H1 (cell line): ENCODE results near the gene MDK. TPM values are rescaled to one million over a fixed set of nuclear protein-coding genes. Genes with fewer than 3 reads are reported as not detected.

Experiments used
- CTCF ChIA-PET: fragments of 300-600 bp; sonication (Branson Sonifier 250); formaldehyde crosslinking; loops from one replicate; lab custom pipeline; 2021; ENCODE audit not compliant: partially characterized antibody; lab: Charles Lee
- POLR2A ChIA-PET: fragments of 300-600 bp; sonication (Branson Sonifier 250); formaldehyde crosslinking; loops from one replicate; lab custom pipeline; 2021; ENCODE audit warnings: inconsistent platforms; ENCODE audit not compliant: partially characterized antibody; lab: Charles Lee
- DNase-seq, 2 experiments: peaks; one replicate each; pipeline versions ENCODE4 v3.0.0 to v3.0.0-alpha.2; 2010 to 2022; ENCODE audit warnings: low spot score in 2 of 2, low read depth in 1 of 2, mixed read lengths in 1 of 2
- FAIRE-seq: peaks from 2 replicates; lab custom pipeline; 2011; peaks lifted over from hg19 to GRCh38; lab: Jason Lieb, UNC
- H2AFZ ChIP-seq: 2 replicates; pipeline ENCODE4 v1.8.1; 2012; ENCODE audit warnings: low read length, inconsistent platforms
- H2AK5ac ChIP-seq: 2 replicates; pipeline ENCODE4 v1.6.1; 2013; ENCODE audit warnings: low read depth, low read length
- H2BK120ac ChIP-seq: replicated peaks from 2 replicates; pipeline ENCODE3; 2013; ENCODE audit warnings: low read depth, low read length, inconsistent platforms
- H2BK12ac ChIP-seq: 2 replicates; pipeline ENCODE4 v1.6.1; 2013; ENCODE audit warnings: low read depth, low read length
- H2BK15ac ChIP-seq: 2 replicates; pipeline ENCODE4 v1.6.1; 2013; ENCODE audit warnings: low read length
- H2BK20ac ChIP-seq: 2 replicates; pipeline ENCODE4 v1.6.1; 2013; ENCODE audit warnings: low read length
- H2BK5ac ChIP-seq: 2 replicates; pipeline ENCODE4 v1.6.1; 2013; ENCODE audit warnings: low read depth, low read length
- H3K14ac ChIP-seq: 2 replicates; pipeline ENCODE4 v1.6.1; 2013; ENCODE audit warnings: inconsistent platforms; ENCODE audit not compliant: insufficient read length
- H3K18ac ChIP-seq: 2 replicates; pipeline ENCODE4 v1.6.1; 2013; ENCODE audit warnings: low read length; ENCODE audit errors: extremely low read depth
- H3K23ac ChIP-seq: 2 replicates; pipeline ENCODE4 v1.6.1; 2013; ENCODE audit warnings: inconsistent platforms; ENCODE audit not compliant: insufficient read length
- H3K23me2 ChIP-seq: 2 replicates; pipeline ENCODE4 v1.6.1; 2013; ENCODE audit warnings: low read depth, low read length
- H3K27ac ChIP-seq: 2 replicates; pipeline ENCODE4 v1.6.1; 2011; ENCODE audit warnings: low read depth, low read length, inconsistent platforms
- H3K27me3 ChIP-seq, 4 experiments: replicated peaks in 1 of 4; 1 replicate in 1 of 4; 2 replicates in 3 of 4; pipeline versions ENCODE4 v1.6.1 to v1.8.1; 2011 to 2013; ENCODE audit warnings: low read length in 3 of 4, mild to moderate bottlenecking in 3 of 4, inconsistent platforms in 2 of 4, mixed read lengths in 2 of 4, moderate library complexity in 1 of 4; ENCODE audit not compliant: control insufficient read depth in 3 of 4, insufficient read depth in 3 of 4; ENCODE audit errors: extremely low read depth in 1 of 4
- H3K36me3 ChIP-seq, 4 experiments: 2 replicates each; pipeline versions ENCODE4 v1.6.1 to v1.8.1; 2011 to 2013; ENCODE audit warnings: mild to moderate bottlenecking in 4 of 4, low read length in 3 of 4, moderate library complexity in 2 of 4, control low read depth in 1 of 4, inconsistent platforms in 1 of 4; ENCODE audit not compliant: insufficient read depth in 4 of 4, control insufficient read depth in 2 of 4
- H3K4ac ChIP-seq: replicated peaks from 2 replicates; pipeline ENCODE3; 2013; ENCODE audit warnings: low read length, low read depth, mixed read lengths, inconsistent platforms; ENCODE audit not compliant: insufficient read length
- H3K4me1 ChIP-seq, 4 experiments: replicated peaks in 1 of 4; 1 replicate in 1 of 4; 2 replicates in 3 of 4; pipeline versions ENCODE4 v1.6.1 to v1.8.1; 2011 to 2013; ENCODE audit warnings: low read length in 3 of 4, inconsistent platforms in 2 of 4, mixed read lengths in 1 of 4; ENCODE audit not compliant: insufficient read depth in 4 of 4, control insufficient read depth in 3 of 4
- H3K4me2 ChIP-seq, 2 experiments: 2 replicates each; pipeline versions ENCODE4 v1.6.1 to v1.8.1; 2011 to 2013; ENCODE audit warnings: low read depth in 2 of 2, low read length in 2 of 2, control low read depth in 1 of 2, inconsistent platforms in 1 of 2, mild to moderate bottlenecking in 1 of 2; ENCODE audit not compliant: insufficient read depth in 1 of 2
- H3K4me3 ChIP-seq, 4 experiments: fragments of 200-600, 300-600 bp in 1 of 4; sonication (generic), shearing (Covaris generic), sonication (Bioruptor Twin) in 1 of 4; 2 replicates each; pipeline versions ENCODE4 v1.5.1 to v1.8.1; 2011 to 2016; ENCODE audit warnings: low read length in 4 of 4, low read depth in 3 of 4, control low read depth in 2 of 4, inconsistent platforms in 2 of 4, mild to moderate bottlenecking in 2 of 4, mixed read lengths in 1 of 4, moderate library complexity in 1 of 4; ENCODE audit not compliant: insufficient read depth in 2 of 4; ENCODE audit errors: extremely low read depth in 1 of 4
- H3K56ac ChIP-seq: replicated peaks from 2 replicates; pipeline ENCODE3; 2013; ENCODE audit warnings: low read depth, mild to moderate bottlenecking, mixed read lengths, low read length, inconsistent platforms; ENCODE audit not compliant: insufficient read length
- H3K79me1 ChIP-seq: 2 replicates; pipeline ENCODE4 v1.6.1; 2013; ENCODE audit warnings: low read depth, low read length, control low read depth
- H3K79me2 ChIP-seq, 2 experiments: 2 replicates each; pipeline versions ENCODE4 v1.6.1 to v1.8.1; 2012 to 2013; ENCODE audit warnings: low read length in 2 of 2, mild to moderate bottlenecking in 2 of 2, inconsistent platforms in 1 of 2; ENCODE audit not compliant: insufficient read depth in 2 of 2, control insufficient read depth in 1 of 2
- H3K9ac ChIP-seq, 4 experiments: replicated peaks in 1 of 4; 1 replicate in 1 of 4; 2 replicates in 3 of 4; pipeline versions ENCODE4 v1.6.1 to v1.8.1; 2011 to 2013; ENCODE audit warnings: low read depth in 3 of 4, low read length in 3 of 4, control low read depth in 2 of 4, mild to moderate bottlenecking in 2 of 4, moderate library complexity in 2 of 4, inconsistent platforms in 1 of 4; ENCODE audit errors: extremely low read depth in 1 of 4
- H3K9me3 ChIP-seq, 2 experiments: 2 replicates each; pipeline versions ENCODE4 v1.6.1 to v1.8.1; 2012 to 2013; ENCODE audit warnings: mild to moderate bottlenecking in 2 of 2, moderate library complexity in 2 of 2, control low read depth in 1 of 2, inconsistent platforms in 1 of 2, low read depth in 1 of 2, low read length in 1 of 2, mixed read lengths in 1 of 2; ENCODE audit not compliant: insufficient read depth in 2 of 2
- H4K20me1 ChIP-seq, 2 experiments: replicated peaks in 1 of 2; 2 replicates each; pipeline versions ENCODE3 to v1.8.1; 2011 to 2013; ENCODE audit warnings: inconsistent platforms in 2 of 2, low read length in 2 of 2, mild to moderate bottlenecking in 1 of 2; ENCODE audit not compliant: insufficient read depth in 2 of 2, control insufficient read depth in 1 of 2
- H4K5ac ChIP-seq: 2 replicates; pipeline ENCODE4 v1.6.1; 2013; ENCODE audit warnings: low read length, low read depth, mixed read lengths, inconsistent platforms; ENCODE audit not compliant: insufficient read length
- H4K8ac ChIP-seq: 2 replicates; pipeline ENCODE4 v1.8.0; 2013; ENCODE audit warnings: mild to moderate bottlenecking, moderate library complexity, low read length, inconsistent platforms; ENCODE audit not compliant: insufficient read depth; ENCODE audit errors: extremely low read depth
- H4K91ac ChIP-seq: replicated peaks from 2 replicates; pipeline ENCODE3; 2013; ENCODE audit warnings: low read length, mixed read lengths, inconsistent platforms; ENCODE audit not compliant: insufficient read length
- EZH2 ChIP-seq: fragments of 200-600 bp; sonication (generic); IDR thresholded peaks from 2 replicates; pipeline ENCODE4 v1.7.1; 2012; ENCODE audit warnings: low read depth, mild to moderate bottlenecking, moderate library complexity, low read length, inconsistent platforms; ENCODE audit not compliant: severe bottlenecking
- HDAC2 ChIP-seq, 2 experiments: fragments of 300-600 bp in 1 of 2; sonication (generic) in 1 of 2; IDR thresholded peaks; 2 replicates each; pipeline ENCODE4 v1.6.1; 2011 to 2012; ENCODE audit warnings: low read depth in 2 of 2, low read length in 2 of 2, mild to moderate bottlenecking in 2 of 2, moderate library complexity in 2 of 2, borderline replicate concordance in 1 of 2, inconsistent platforms in 1 of 2
- HDAC6 ChIP-seq: IDR thresholded peaks from one replicate; pipeline ENCODE4 v1.7.1; 2012; ENCODE audit warnings: low read depth, mild to moderate bottlenecking, inconsistent platforms, low read length, moderate library complexity
- NANOG ChIP-seq: IDR thresholded peaks from 2 replicates; pipeline ENCODE4 v1.6.1; 2011; ENCODE audit warnings: low read length, low read depth, mild to moderate bottlenecking, inconsistent platforms; ENCODE audit not compliant: insufficient read depth, poor library complexity, severe bottlenecking
- NRF1 ChIP-seq: IDR thresholded peaks from 2 replicates; pipeline ENCODE4 v1.6.1; 2011; ENCODE audit warnings: mild to moderate bottlenecking, low read depth, low read length, improper control_type of control experiment
- WGBS, 2 experiments: shearing (Covaris generic) in 1 of 2; methylation state at CpG; one replicate each; pipeline versions ENCODE4 v1.1.6 to v1.1.7; 2013 to 2015; ENCODE audit warnings: low lambda C conversion rate in 2 of 2, mixed read lengths in 2 of 2, inconsistent platforms in 1 of 2, low coverage in 1 of 2, missing lambda C conversion rate in 1 of 2; ENCODE audit not compliant: insufficient replicate concordance in 2 of 2, insufficient coverage in 1 of 2, insufficient read length in 1 of 2; ENCODE audit errors: extremely low coverage in 1 of 2, missing lambda C conversion rate in 1 of 2; 5-methylcytosine and 5-hydroxymethylcytosine counted together
- polyA plus RNA-seq, 7 experiments: library from polyadenylated mRNA; depleted of rRNA in 3 of 7; stranded (reverse) in 5 of 7; unstranded in 2 of 7; fragments of >200 nt in 5 of 7; fragments of 200-250 nt in 2 of 7; gene quantifications; 1 replicate in 5 of 7; 2 replicates in 1 of 7; 4 replicates in 1 of 7; pipeline versions ENCODE4 v1.2.1 to v1.2.3, GENCODE V29; 2011 to 2013; ENCODE audit warnings: missing spikeins in 2 of 7, mixed read lengths in 2 of 7
- total RNA-seq: library from RNA; stranded (reverse); fragmentation: NEBNext Ultra II Directional; extraction: Animal tissue kit (Norgen Biotek cat#: 25700); gene quantifications from 2 replicates; pipeline ENCODE4 v1.2.1, GENCODE V29; 2021

The MDK gene
- total and polyA plus RNA-seq, 2 of the 8 experiments (the other 6 are each of a cell fraction or from before 2014, with no cell fraction given): 309 to 606 TPM

GRCh38 chr11:46376258-46377050 lies 5.0 kb upstream of the MDK start:
- Histone ChIP-seq H3K79me1 (no peaks in the 10 kb centered on the region), H2BK120ac (no peak overlapping the region), H3K4me3 (no peak overlapping the region), H2BK20ac (no peak overlapping the region), H3K18ac (no peak overlapping the region), H3K27ac (no peak overlapping the region), H2BK5ac (no peak overlapping the region; the same call in 1 of the 2 replicates), H3K27me3 (no peaks in the 10 kb centered on the region), H2AK5ac (no peak overlapping the region), H3K36me3 (peaks cover 7 to 33% (median 22%) of the 10 kb centered on the region in 4 experiments; a peak in 4 of 8 replicates), H3K56ac (no peak overlapping the region), H3K9me3 (no peaks in the 10 kb centered on the region), H3K79me2 (no peaks in the 10 kb centered on the region), H3K23ac (no peak overlapping the region), H3K14ac (no peak overlapping the region), H4K8ac (no peak overlapping the region), H4K5ac (no peak overlapping the region), H3K4me2 (no peak overlapping the region), H3K4me1 (peaks cover 0 to 10% (median 8%) of the 10 kb centered on the region in 4 experiments; a peak in 6 of 7 replicates), H3K9ac (no peak overlapping the region), H4K91ac (no peak overlapping the region), H3K4ac (no peak overlapping the region), H4K20me1 (peaks cover 12 to 16% of the 10 kb centered on the region in 2 experiments), H2BK12ac (no peak overlapping the region), H2AFZ (no peak overlapping the region), H2BK15ac (no peak overlapping the region), H3K23me2 (peaks cover 7% of the 10 kb centered on the region; the same call in 1 of the 2 replicates)
- POLR2A ChIA-PET: interaction anchor here (1.0 to 1.2 kb wide), 3 partner anchors 9 to 13 kb away, joined by 3 to 4 read pairs (median 3); no protein-coding TSS in a partner anchor
- DNase-seq (no peak), FAIRE-seq (no peak)
- 92% methylated on average over 16 of the region's 19 CpGs; no CpG with 5 or more reads in 1 of the 2 experiments for WGBS, 2 experiments
- CTCF ChIA-PET: interaction anchor here (1.3 to 44.5 kb wide), 5 partner anchors 9 to 153 kb away, joined by 3 to 1004 read pairs (median 4); partner anchors contain the start of gene DGKZ
- TF ChIP-seq EZH2 (no peak), HDAC2 (IDR thresholded peaks at IDR 0.05; ENCODE audit: borderline replicate concordance in 1 of 2, low read depth in 2 of 2, low read length in 2 of 2) (no peak), NANOG (no peak), NRF1 (no peak), HDAC6 (no peak)
